ENCODE measurements around the gene DHX36.

The DHX36 gene

GRCh38 chr3:154349223-154349622, 24.9 kb upstream of the DHX36 start:
- no peak for TF ChIP-seq TAF1 (IDR thresholded peaks at IDR 0.05; ENCODE audit: low read depth)
- TF ChIP-seq TEAD4 (IDR thresholded peaks at IDR 0.05), result no peak
- TF ChIP-seq, protein P1, sequence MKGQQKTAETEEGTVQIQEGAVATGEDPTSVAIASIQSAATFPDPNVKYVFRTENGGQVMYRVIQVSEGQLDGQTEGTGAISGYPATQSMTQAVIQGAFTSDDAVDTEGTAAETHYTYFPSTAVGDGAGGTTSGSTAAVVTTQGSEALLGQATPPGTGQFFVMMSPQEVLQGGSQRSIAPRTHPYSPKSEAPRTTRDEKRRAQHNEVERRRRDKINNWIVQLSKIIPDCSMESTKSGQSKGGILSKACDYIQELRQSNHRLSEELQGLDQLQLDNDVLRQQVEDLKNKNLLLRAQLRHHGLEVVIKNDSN (IDR thresholded peaks at IDR 0.05), result no peak
- no peak for TF ChIP-seq TCF12 (IDR thresholded peaks at IDR 0.05; ENCODE audit: low read depth)
- TF ChIP-seq CREB1 (IDR thresholded peaks at IDR 0.05; ENCODE audit: low read depth), result no peak
- no peak for TF ChIP-seq FOXM1 (IDR thresholded peaks at IDR 0.05; ENCODE audit: borderline replicate concordance, low read depth)
- TF ChIP-seq, protein P2, sequence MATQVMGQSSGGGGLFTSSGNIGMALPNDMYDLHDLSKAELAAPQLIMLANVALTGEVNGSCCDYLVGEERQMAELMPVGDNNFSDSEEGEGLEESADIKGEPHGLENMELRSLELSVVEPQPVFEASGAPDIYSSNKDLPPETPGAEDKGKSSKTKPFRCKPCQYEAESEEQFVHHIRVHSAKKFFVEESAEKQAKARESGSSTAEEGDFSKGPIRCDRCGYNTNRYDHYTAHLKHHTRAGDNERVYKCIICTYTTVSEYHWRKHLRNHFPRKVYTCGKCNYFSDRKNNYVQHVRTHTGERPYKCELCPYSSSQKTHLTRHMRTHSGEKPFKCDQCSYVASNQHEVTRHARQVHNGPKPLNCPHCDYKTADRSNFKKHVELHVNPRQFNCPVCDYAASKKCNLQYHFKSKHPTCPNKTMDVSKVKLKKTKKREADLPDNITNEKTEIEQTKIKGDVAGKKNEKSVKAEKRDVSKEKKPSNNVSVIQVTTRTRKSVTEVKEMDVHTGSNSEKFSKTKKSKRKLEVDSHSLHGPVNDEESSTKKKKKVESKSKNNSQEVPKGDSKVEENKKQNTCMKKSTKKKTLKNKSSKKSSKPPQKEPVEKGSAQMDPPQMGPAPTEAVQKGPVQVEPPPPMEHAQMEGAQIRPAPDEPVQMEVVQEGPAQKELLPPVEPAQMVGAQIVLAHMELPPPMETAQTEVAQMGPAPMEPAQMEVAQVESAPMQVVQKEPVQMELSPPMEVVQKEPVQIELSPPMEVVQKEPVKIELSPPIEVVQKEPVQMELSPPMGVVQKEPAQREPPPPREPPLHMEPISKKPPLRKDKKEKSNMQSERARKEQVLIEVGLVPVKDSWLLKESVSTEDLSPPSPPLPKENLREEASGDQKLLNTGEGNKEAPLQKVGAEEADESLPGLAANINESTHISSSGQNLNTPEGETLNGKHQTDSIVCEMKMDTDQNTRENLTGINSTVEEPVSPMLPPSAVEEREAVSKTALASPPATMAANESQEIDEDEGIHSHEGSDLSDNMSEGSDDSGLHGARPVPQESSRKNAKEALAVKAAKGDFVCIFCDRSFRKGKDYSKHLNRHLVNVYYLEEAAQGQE (IDR thresholded peaks at IDR 0.05; ENCODE audit: low read depth), result no peak

- TF ChIP-seq CREB1 (IDR thresholded peaks at IDR 0.05; ENCODE audit: low read depth) (no peak), FOXM1 (IDR thresholded peaks at IDR 0.05; ENCODE audit: borderline replicate concordance, low read depth) (no peak), CEBPB (IDR thresholded peaks at IDR 0.05) (no peak), TCF12 (IDR thresholded peaks at IDR 0.05; ENCODE audit: low read depth) (no peak), RAD21 (IDR thresholded peaks at IDR 0.05; ENCODE audit: low read depth) (no peak)
Observed at GRCh38 chr3:154345422-154346122, 21.3 kb upstream of the DHX36 start.

GRCh38 chr3:154338570-154338969, 14.3 kb upstream of the DHX36 start:
- TF ChIP-seq CEBPB (IDR thresholded peaks at IDR 0.05) (no peak), EP300 (IDR thresholded peaks at IDR 0.05; ENCODE audit: borderline replicate concordance) (no peak), TEAD4 (IDR thresholded peaks at IDR 0.05) (no peak), YY1 (IDR thresholded peaks at IDR 0.05; ENCODE audit: low read depth) (no peak), FOXM1 (IDR thresholded peaks at IDR 0.05; ENCODE audit: borderline replicate concordance, low read depth) (no peak), TCF12 (IDR thresholded peaks at IDR 0.05; ENCODE audit: low read depth) (no peak), ZBTB7A (IDR thresholded peaks at IDR 0.05; ENCODE audit: low read depth) (no peak), RAD21 (IDR thresholded peaks at IDR 0.05; ENCODE audit: low read depth) (no peak), NFIC (IDR thresholded peaks at IDR 0.05) (no peak), CREB1 (IDR thresholded peaks at IDR 0.05; ENCODE audit: low read depth) (no peak)
- TF ChIP-seq, protein P1 (IDR thresholded peaks at IDR 0.05), result no peak
- TF ChIP-seq, protein P3, sequence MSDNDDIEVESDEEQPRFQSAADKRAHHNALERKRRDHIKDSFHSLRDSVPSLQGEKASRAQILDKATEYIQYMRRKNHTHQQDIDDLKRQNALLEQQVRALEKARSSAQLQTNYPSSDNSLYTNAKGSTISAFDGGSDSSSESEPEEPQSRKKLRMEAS (IDR thresholded peaks at IDR 0.05), result no peak
- TF ChIP-seq, protein P2 (IDR thresholded peaks at IDR 0.05; ENCODE audit: low read depth), result no peak

DNA sequence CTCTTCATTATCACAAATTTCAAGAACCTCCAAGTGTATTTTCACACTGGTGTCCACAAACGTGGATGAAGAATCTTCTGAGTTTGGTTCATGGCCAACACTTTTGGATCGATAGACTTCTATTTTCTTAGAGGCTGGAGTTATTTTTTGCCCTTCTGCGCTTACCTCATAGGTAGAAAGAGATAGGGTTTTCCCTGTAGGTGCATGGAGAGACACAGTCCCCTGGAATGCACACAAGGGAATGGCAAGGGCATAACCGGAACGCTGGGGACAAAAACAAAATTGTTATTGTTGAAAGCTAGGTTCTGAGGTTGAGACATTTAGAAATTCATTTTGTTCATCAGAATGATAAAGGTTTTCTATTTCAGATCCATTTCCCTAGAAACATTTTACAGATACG, 13.7 kb upstream of the DHX36 start:
- TF ChIP-seq YY1 (IDR thresholded peaks at IDR 0.05; ENCODE audit: low read depth) (no peak), CEBPB (IDR thresholded peaks at IDR 0.05) (no peak), RAD21 (IDR thresholded peaks at IDR 0.05; ENCODE audit: low read depth) (no peak), NFIC (IDR thresholded peaks at IDR 0.05) (no peak), TCF12 (IDR thresholded peaks at IDR 0.05; ENCODE audit: low read depth) (no peak), CREB1 (IDR thresholded peaks at IDR 0.05; ENCODE audit: low read depth) (no peak), ZBTB7A (IDR thresholded peaks at IDR 0.05; ENCODE audit: low read depth) (no peak), EP300 (IDR thresholded peaks at IDR 0.05; ENCODE audit: borderline replicate concordance) (no peak), TEAD4 (IDR thresholded peaks at IDR 0.05) (no peak), FOXM1 (IDR thresholded peaks at IDR 0.05; ENCODE audit: borderline replicate concordance, low read depth) (no peak), EGR1 (IDR thresholded peaks at IDR 0.05) (no peak), TAF1 (IDR thresholded peaks at IDR 0.05; ENCODE audit: low read depth) (no peak)
- TF ChIP-seq, protein P2 (IDR thresholded peaks at IDR 0.05; ENCODE audit: low read depth), result no peak
- TF ChIP-seq, protein P1 (IDR thresholded peaks at IDR 0.05), result no peak

All from Ishikawa (cell line).